ENCODE measurements around the gene STUM. TPM values are rescaled to one million over a fixed set of nuclear protein-coding genes. Genes with fewer than 3 reads are reported as not detected.

The STUM gene
- total and polyA plus RNA-seq, 10 of the 15 experiments (the other 5 are each of a cell fraction or from before 2014, with no cell fraction given): under 0.01 to 0.15 (median 0.09) TPM; not detected in 5

DNA sequence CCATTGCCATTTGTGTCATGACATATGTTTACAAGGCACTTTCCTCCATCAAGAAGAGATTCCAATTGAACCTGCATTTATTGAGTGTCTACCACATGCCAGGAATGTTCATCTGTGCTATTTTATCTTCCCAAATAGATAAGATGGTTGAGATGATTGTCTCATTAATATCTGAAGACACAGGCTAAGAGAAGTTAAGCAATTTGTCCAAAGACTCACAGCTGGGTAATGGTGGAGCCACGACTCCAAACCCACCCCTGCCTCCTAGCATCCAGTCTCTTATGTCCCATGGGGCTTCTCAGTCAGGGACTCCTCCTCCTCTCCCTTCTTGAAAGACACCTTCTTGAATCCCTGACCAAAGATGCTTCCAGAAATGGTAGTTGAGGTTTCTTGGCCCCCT is 68.1 kb downstream of the STUM start:
- RAD21 ChIA-PET (ENCODE audit: unreplicated experiment): no interaction called here
- CTCF ChIA-PET: no interaction called here
- DNase-seq (ENCODE audit: low read depth, low spot score): no peak
- no peaks in the 10 kb centered on the region for H3K36me3 ChIP-seq (ENCODE audit: control insufficient read depth in 2 of 2, insufficient read depth in 2 of 2, low read length in 1 of 2)
- no peak for TF ChIP-seq FOS (IDR thresholded peaks at IDR 0.05; ENCODE audit: borderline replicate concordance, extremely low read depth, insufficient read length)
- TF ChIP-seq EGR1 (IDR thresholded peaks at IDR 0.05; ENCODE audit: borderline replicate concordance in 1 of 2, low read depth in 2 of 2, low read length in 2 of 2): no peak
- TF ChIP-seq CREB1 (IDR thresholded peaks at IDR 0.05; ENCODE audit: low read depth): no peak
- no peak for TF ChIP-seq POLR2AphosphoS2 (IDR thresholded peaks at IDR 0.05; ENCODE audit: low read depth, low read length)
- no peak for TF ChIP-seq IKZF2 (IDR thresholded peaks at IDR 0.05)
- TF ChIP-seq ASH2L (IDR thresholded peaks at IDR 0.05; ENCODE audit: borderline replicate concordance, low read depth): no peak
- TF ChIP-seq RB1 (IDR thresholded peaks at IDR 0.05; ENCODE audit: borderline replicate concordance): no peak
- TF ChIP-seq EZH2 (IDR thresholded peaks at IDR 0.05; ENCODE audit: borderline replicate concordance, control insufficient read depth, low read depth, low read length): no peak
- no peak for TF ChIP-seq BHLHE40 (IDR thresholded peaks at IDR 0.05; ENCODE audit: borderline replicate concordance in 1 of 2, low read depth in 2 of 2, low read length in 1 of 2)
- TF ChIP-seq, protein P1, sequence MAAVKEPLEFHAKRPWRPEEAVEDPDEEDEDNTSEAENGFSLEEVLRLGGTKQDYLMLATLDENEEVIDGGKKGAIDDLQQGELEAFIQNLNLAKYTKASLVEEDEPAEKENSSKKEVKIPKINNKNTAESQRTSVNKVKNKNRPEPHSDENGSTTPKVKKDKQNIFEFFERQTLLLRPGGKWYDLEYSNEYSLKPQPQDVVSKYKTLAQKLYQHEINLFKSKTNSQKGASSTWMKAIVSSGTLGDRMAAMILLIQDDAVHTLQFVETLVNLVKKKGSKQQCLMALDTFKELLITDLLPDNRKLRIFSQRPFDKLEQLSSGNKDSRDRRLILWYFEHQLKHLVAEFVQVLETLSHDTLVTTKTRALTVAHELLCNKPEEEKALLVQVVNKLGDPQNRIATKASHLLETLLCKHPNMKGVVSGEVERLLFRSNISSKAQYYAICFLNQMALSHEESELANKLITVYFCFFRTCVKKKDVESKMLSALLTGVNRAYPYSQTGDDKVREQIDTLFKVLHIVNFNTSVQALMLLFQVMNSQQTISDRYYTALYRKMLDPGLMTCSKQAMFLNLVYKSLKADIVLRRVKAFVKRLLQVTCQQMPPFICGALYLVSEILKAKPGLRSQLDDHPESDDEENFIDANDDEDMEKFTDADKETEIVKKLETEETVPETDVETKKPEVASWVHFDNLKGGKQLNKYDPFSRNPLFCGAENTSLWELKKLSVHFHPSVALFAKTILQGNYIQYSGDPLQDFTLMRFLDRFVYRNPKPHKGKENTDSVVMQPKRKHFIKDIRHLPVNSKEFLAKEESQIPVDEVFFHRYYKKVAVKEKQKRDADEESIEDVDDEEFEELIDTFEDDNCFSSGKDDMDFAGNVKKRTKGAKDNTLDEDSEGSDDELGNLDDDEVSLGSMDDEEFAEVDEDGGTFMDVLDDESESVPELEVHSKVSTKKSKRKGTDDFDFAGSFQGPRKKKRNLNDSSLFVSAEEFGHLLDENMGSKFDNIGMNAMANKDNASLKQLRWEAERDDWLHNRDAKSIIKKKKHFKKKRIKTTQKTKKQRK (IDR thresholded peaks at IDR 0.05; ENCODE audit: low read depth, low read length): no peak
- TF ChIP-seq E2F4 (IDR thresholded peaks at IDR 0.05; ENCODE audit: low read depth, low read length): no peak
- no peak for TF ChIP-seq SREBF1 (IDR thresholded peaks at IDR 0.05; ENCODE audit: low read length)
- no peak for TF ChIP-seq GABPA (IDR thresholded peaks at IDR 0.05; ENCODE audit: low read depth)
- TF ChIP-seq LARP7 (IDR thresholded peaks at IDR 0.05): no peak
- no peak for TF ChIP-seq MTA3 (IDR thresholded peaks at IDR 0.05; ENCODE audit: borderline replicate concordance, low read length)
- TF ChIP-seq SIN3A (IDR thresholded peaks at IDR 0.05; ENCODE audit: low read depth, low read length): no peak
- TF ChIP-seq NFYA (IDR thresholded peaks at IDR 0.05; ENCODE audit: borderline replicate concordance, low read depth, low read length): no peak
- no peak for TF ChIP-seq ESRRA (IDR thresholded peaks at IDR 0.05; ENCODE audit: low read length)
- TF ChIP-seq SMARCA5 (IDR thresholded peaks at IDR 0.05): no peak
- 0% methylated on average over 1 of the region's 1 CpG for WGBS (ENCODE audit: insufficient coverage, insufficient replicate concordance, low lambda C conversion rate, missing lambda C conversion rate)
- H3K4me1 ChIP-seq (ENCODE audit: control insufficient read depth, insufficient read depth, low read length): no peaks in the 10 kb centered on the region
- FAIRE-seq: no peak
- H3K4me2 ChIP-seq (ENCODE audit: control insufficient read depth, insufficient read depth): no peak overlapping the region
- peaks cover 0 to 1% of the 10 kb centered on the region in 2 experiments; a peak in 1 of 4 replicates for H3K27me3 ChIP-seq (replicated peaks in 1 of 2; ENCODE audit: control insufficient read depth in 2 of 2, insufficient read depth in 2 of 2, low read length in 1 of 2)
- no peaks in the 10 kb centered on the region; the same call in 2 of the 3 replicates for H3K9me3 ChIP-seq (replicated peaks; ENCODE audit: control insufficient read depth, insufficient read depth, low read length)
- H3K79me2 ChIP-seq (ENCODE audit: control insufficient read depth, insufficient read depth, low read length): no peaks in the 10 kb centered on the region
- H4K20me1 ChIP-seq (ENCODE audit: control insufficient read depth, insufficient read depth): no peaks in the 10 kb centered on the region
- intact Hi-C loops (cut with micrococcal nuclease; ENCODE audit: unreplicated experiment): no loop called here
- SMC1A ChIA-PET (ENCODE audit: uncharacterized antibody, unreplicated experiment): no interaction called here
- BruUV-seq (replicated peaks): no TSS peak
- no peak overlapping the region for H3K4me3 ChIP-seq
- H2AFZ ChIP-seq (ENCODE audit: control insufficient read depth, low read depth, low read length): no peak overlapping the region
- H3K27ac ChIP-seq (ENCODE audit: control insufficient read depth, insufficient read depth): no peak overlapping the region
- in situ Hi-C loops (cut with MboI): no loop called here
- POLR2A ChIA-PET: no interaction called here
- ATAC-seq: no peak
- no peak overlapping the region for H3K9ac ChIP-seq (ENCODE audit: control insufficient read depth, insufficient read depth, low read length)
